Natural killer cell treated with Interleukin-12 subunit alpha and Interleukin-12 subunit beta and Interleukin-15 and Interleukin-18, amount 100 ng/mL, for 72 hours (primary cell): Measurements from ENCODE around the gene MPP2. TPM values are rescaled to one million over a fixed set of nuclear protein-coding genes. Genes with fewer than 3 reads are reported as not detected.

Experiments used
- ATAC-seq, 2 donors: fragments of 150-1000 bp; cut with Tn5 transposase in 1 of 2; sonication (Bioruptor Pico), chemical (Tn5 transposase) in 1 of 2; 2 replicates each; pipeline ENCODE4 v1.10.0; 2021
- DNase-seq: peaks from one replicate; pipeline ENCODE4 v3.0.0; 2022; ENCODE audit warnings: low spot score
- H3K27ac Mint-ChIP-seq, 2 donors: 1 replicate in 1 of 2; 2 replicates in 1 of 2; pipeline ENCODE4 v1.8.0; 2022; ENCODE audit warnings: mixed read lengths in 2 of 2, mild to moderate bottlenecking in 1 of 2, moderate library complexity in 1 of 2
- H3K27me3 Mint-ChIP-seq, 2 donors: 1 replicate in 1 of 2; 2 replicates in 1 of 2; pipeline ENCODE4 v1.8.0; 2022; ENCODE audit warnings: mixed read lengths in 2 of 2
- H3K36me3 Mint-ChIP-seq: one replicate; pipeline ENCODE4 v1.8.0; 2022; ENCODE audit warnings: mixed read lengths
- H3K4me1 Mint-ChIP-seq, 2 donors: 1 replicate in 1 of 2; 2 replicates in 1 of 2; pipeline ENCODE4 v1.8.0; 2022; ENCODE audit warnings: low read depth in 2 of 2, mixed read lengths in 2 of 2, mild to moderate bottlenecking in 1 of 2
- H3K4me3 Mint-ChIP-seq: one replicate; pipeline ENCODE4 v1.8.0; 2022; ENCODE audit warnings: mixed read lengths
- H3K9me3 Mint-ChIP-seq: 2 replicates; pipeline ENCODE4 v1.8.0; 2022; ENCODE audit warnings: mixed read lengths
- total RNA-seq, 2 donors: library from RNA; stranded (reverse); gene quantifications; one replicate each; pipeline ENCODE4 v1.2.3, GENCODE V29; 2022

The MPP2 gene
- total RNA-seq, 2 donors from 2014 or later, result 0.47 to 0.64 TPM

GRCh38 chr17:43918026-43918389 lies 10.7 kb upstream of the MPP2 start:
- H3K4me3 Mint-ChIP-seq, result peak overlapping the region; percentile 40
- no peak for DNase-seq
- H3K4me1 Mint-ChIP-seq, result peaks cover 0 to 4% of the 10 kb centered on the region in 2 donors
- no peaks in the 10 kb centered on the region for H3K9me3 Mint-ChIP-seq
- no peak for ATAC-seq
- H3K36me3 Mint-ChIP-seq, result no peaks in the 10 kb centered on the region
- no peak overlapping the region for H3K27ac Mint-ChIP-seq
- peaks cover 0 to under 1% of the 10 kb centered on the region in 2 donors for H3K27me3 Mint-ChIP-seq

- ATAC-seq, result peak; percentile 47 to 72
- H3K4me1 Mint-ChIP-seq, result peaks cover 0 to 4% of the 10 kb centered on the region in 2 donors
- no peak for DNase-seq
- H3K36me3 Mint-ChIP-seq, result no peaks in the 10 kb centered on the region
- H3K27ac Mint-ChIP-seq, result no peak overlapping the region
- H3K4me3 Mint-ChIP-seq, result peak overlapping the region; percentile 40
- no peaks in the 10 kb centered on the region for H3K27me3 Mint-ChIP-seq
- no peaks in the 10 kb centered on the region for H3K9me3 Mint-ChIP-seq
Measured at GRCh38 chr17:43917348-43918025, 10.2 kb upstream of the MPP2 start.

DNA sequence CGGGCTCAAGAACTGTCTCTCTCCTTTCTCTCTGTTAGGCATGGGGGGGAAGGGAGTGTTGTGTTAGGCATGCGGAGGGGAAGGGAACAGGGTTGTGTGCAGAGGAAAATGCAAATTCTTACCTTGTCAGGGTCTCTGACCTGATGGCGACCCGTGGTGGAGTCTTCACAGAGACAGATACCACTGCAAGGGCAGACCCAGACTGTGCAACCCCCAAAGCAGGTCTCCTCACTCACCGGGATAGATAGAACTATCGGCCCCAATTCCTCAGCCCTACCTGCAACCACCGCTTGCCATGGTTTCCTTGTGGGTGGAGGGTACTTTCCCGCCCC lies 9.6 kb upstream of the MPP2 start:
- Mint-ChIP-seq H3K36me3 (no peaks in the 10 kb centered on the region), H3K9me3 (no peaks in the 10 kb centered on the region), H3K4me1 (peaks cover 0 to 4% of the 10 kb centered on the region in 2 donors), H3K27me3 (no peaks in the 10 kb centered on the region), H3K27ac (no peak overlapping the region), H3K4me3 (no peak overlapping the region)
- ATAC-seq (peak in 1 of 2 donors; percentile 46), DNase-seq (no peak)

- H3K27me3 Mint-ChIP-seq, result no peaks in the 10 kb centered on the region
- no peak for DNase-seq
- H3K27ac Mint-ChIP-seq, result no peak overlapping the region
- no peaks in the 10 kb centered on the region for H3K36me3 Mint-ChIP-seq
- no peak for ATAC-seq
- peaks cover 0 to 4% of the 10 kb centered on the region in 2 donors for H3K4me1 Mint-ChIP-seq
- H3K4me3 Mint-ChIP-seq, result no peak overlapping the region
- no peaks in the 10 kb centered on the region for H3K9me3 Mint-ChIP-seq
Measured at GRCh38 chr17:43916385-43916784, 9.0 kb upstream of the MPP2 start.

DNA sequence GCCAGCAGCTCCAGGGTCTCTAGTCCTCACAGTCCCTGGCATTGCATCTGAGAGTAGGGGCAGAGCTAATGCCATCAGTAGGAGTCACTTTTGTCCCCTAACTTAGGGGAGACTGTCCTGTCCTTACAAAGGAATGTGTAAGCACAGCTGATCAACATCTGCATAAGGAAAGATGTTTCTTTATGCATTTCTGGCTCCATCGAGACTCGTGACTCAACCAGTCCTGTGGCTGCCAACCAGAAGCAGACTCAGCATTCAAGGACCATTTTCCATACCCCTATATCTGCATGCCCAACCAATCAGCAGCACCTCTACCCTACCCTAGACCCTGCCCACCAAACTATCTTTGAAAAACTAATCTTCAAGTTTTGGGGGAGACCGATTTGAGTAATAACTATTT lies 8.2 kb upstream of the MPP2 start:
- Mint-ChIP-seq H3K9me3 (no peaks in the 10 kb centered on the region), H3K36me3 (no peaks in the 10 kb centered on the region), H3K4me3 (no peak overlapping the region), H3K27me3 (no peaks in the 10 kb centered on the region), H3K27ac (no peak overlapping the region), H3K4me1 (peaks cover 0 to 4% of the 10 kb centered on the region in 2 donors)
- no peak for DNase-seq
- no peak for ATAC-seq

DNA sequence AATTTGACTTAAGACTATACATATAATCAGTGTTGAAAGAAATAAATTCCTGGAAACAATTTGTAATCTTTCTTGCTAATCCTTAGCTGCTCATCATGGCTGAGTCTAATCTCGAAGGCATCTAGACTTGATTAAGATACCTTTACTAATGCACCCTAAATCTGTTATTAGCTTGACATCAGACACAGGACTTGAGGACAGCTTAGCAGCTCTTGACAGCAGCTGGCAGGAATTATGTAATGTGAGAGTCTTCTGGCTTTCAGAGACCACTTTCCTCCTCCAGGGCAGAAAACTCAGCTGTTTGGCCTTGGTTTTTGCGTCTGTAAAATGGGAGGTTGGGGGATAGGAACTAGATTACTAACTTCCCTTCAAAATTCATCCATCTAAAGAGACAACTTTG lies 7.1 kb upstream of the MPP2 start:
- ATAC-seq (no peak), DNase-seq (no peak)
- Mint-ChIP-seq H3K4me1 (peaks cover 0 to 4% of the 10 kb centered on the region in 2 donors), H3K9me3 (no peaks in the 10 kb centered on the region), H3K27ac (no peak overlapping the region), H3K4me3 (no peak overlapping the region), H3K36me3 (no peaks in the 10 kb centered on the region), H3K27me3 (no peaks in the 10 kb centered on the region)

DNA sequence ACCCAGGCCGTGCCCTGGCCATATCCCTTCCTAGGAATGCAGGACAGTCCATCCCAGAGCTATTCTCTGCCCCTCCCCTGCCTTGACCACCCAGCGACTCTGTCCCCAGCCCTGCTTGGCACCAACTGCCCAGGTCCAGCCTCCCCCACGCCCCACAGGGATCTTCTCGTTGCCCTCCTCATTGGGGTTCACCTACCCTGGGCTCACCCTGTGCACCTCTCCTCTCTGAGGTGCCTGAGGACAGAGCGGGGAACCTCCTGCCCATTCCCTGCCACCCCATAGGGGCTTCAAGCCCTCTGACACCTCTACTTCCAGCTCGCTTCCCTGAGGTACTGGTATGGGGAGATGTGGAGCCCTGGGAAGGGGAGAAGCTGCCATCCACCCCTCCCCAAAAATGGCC lies 6.2 kb upstream of the MPP2 start:
- Mint-ChIP-seq H3K4me3 (no peak overlapping the region), H3K9me3 (no peaks in the 10 kb centered on the region), H3K36me3 (no peaks in the 10 kb centered on the region)

GRCh38 chr17:43912635-43913304 lies 5.4 kb upstream of the MPP2 start:
- Mint-ChIP-seq H3K27ac (no peak overlapping the region), H3K4me3 (no peak overlapping the region), H3K4me1 (no peaks in the 10 kb centered on the region), H3K36me3 (no peaks in the 10 kb centered on the region), H3K9me3 (no peaks in the 10 kb centered on the region), H3K27me3 (no peaks in the 10 kb centered on the region)
- peak; percentile 31 to 32 for ATAC-seq
- no peak for DNase-seq

More for the DNA sequence above, 6.2 kb upstream of the MPP2 start:
- Mint-ChIP-seq H3K27me3 (no peaks in the 10 kb centered on the region), H3K4me1 (no peaks in the 10 kb centered on the region), H3K27ac (no peak overlapping the region)
- DNase-seq (no peak), ATAC-seq (peak; percentile 13 to 25)

GRCh38 chr17:43911904-43912303 lies 4.6 kb upstream of the MPP2 start:
- peaks cover 0 to under 1% of the 10 kb centered on the region in 2 donors for H3K4me1 Mint-ChIP-seq
- no peaks in the 10 kb centered on the region for H3K9me3 Mint-ChIP-seq
- no peak for DNase-seq
- ATAC-seq, result no peak
- no peaks in the 10 kb centered on the region for H3K27me3 Mint-ChIP-seq
- no peak overlapping the region for H3K27ac Mint-ChIP-seq
- no peaks in the 10 kb centered on the region for H3K36me3 Mint-ChIP-seq
- no peak overlapping the region for H3K4me3 Mint-ChIP-seq

- Mint-ChIP-seq H3K27ac (no peak overlapping the region), H3K4me1 (peaks cover 0 to 6% of the 10 kb centered on the region in 2 donors), H3K4me3 (no peak overlapping the region), H3K9me3 (no peaks in the 10 kb centered on the region), H3K36me3 (no peaks in the 10 kb centered on the region), H3K27me3 (peaks cover under 1 to 3% of the 10 kb centered on the region in 2 donors)
- DNase-seq (no peak), ATAC-seq (no peak)
Measured at GRCh38 chr17:43909537-43910231, 2.3 kb upstream of the MPP2 start.

DNA sequence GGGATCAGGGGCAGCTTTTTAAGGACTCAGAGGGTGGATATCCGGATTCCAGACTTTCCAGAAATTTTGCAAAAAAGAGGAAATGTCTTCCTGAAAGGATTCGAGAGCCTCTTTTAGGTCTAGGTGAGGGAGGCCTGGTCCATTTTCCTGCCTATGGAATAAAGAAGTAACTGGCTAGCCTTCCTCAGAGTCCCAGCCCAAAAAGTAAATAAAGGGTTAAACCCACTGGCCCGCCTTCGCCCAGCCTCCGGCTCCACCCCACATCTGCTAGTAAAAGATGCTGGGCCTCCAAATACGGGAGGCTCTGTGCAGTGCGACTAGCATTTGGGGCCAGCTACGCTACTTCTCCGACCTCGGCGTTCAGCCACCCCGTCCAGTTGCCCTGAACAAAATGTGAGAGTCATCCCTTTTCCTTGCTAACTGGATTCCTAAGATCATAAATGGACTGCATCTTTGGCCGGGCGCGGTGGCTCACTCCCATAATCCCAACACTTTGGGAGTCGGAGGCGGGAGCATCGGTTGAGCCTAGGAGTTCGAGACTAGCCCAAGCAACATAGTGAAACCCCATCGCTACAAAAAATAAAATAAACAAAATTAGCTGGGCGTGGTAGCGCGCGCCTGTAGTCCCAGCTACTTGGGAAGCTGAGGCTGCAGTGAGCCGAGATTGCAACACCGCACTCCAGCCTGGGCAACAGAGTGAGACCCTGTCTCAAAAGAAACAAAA lies 824 bp upstream of the MPP2 start:
- no peak overlapping the region for H3K27ac Mint-ChIP-seq
- DNase-seq, result no peak
- no peak for ATAC-seq
- H3K27me3 Mint-ChIP-seq, result peaks cover 7 to 9% of the 10 kb centered on the region in 2 donors
- no peaks in the 10 kb centered on the region for H3K9me3 Mint-ChIP-seq
- peaks cover 0 to 6% of the 10 kb centered on the region in 2 donors for H3K4me1 Mint-ChIP-seq
- no peak overlapping the region for H3K4me3 Mint-ChIP-seq
- H3K36me3 Mint-ChIP-seq, result no peaks in the 10 kb centered on the region

- Mint-ChIP-seq H3K27ac (no peak overlapping the region), H3K4me1 (peaks cover 0 to 6% of the 10 kb centered on the region in 2 donors), H3K4me3 (peak overlapping the region; percentile 58), H3K27me3 (peaks cover 7 to 9% of the 10 kb centered on the region in 2 donors), H3K9me3 (no peaks in the 10 kb centered on the region), H3K36me3 (no peaks in the 10 kb centered on the region)
- ATAC-seq, result no peak
- no peak for DNase-seq
Measured at GRCh38 chr17:43906951-43907424, 348 bp downstream of the MPP2 start.

DNA sequence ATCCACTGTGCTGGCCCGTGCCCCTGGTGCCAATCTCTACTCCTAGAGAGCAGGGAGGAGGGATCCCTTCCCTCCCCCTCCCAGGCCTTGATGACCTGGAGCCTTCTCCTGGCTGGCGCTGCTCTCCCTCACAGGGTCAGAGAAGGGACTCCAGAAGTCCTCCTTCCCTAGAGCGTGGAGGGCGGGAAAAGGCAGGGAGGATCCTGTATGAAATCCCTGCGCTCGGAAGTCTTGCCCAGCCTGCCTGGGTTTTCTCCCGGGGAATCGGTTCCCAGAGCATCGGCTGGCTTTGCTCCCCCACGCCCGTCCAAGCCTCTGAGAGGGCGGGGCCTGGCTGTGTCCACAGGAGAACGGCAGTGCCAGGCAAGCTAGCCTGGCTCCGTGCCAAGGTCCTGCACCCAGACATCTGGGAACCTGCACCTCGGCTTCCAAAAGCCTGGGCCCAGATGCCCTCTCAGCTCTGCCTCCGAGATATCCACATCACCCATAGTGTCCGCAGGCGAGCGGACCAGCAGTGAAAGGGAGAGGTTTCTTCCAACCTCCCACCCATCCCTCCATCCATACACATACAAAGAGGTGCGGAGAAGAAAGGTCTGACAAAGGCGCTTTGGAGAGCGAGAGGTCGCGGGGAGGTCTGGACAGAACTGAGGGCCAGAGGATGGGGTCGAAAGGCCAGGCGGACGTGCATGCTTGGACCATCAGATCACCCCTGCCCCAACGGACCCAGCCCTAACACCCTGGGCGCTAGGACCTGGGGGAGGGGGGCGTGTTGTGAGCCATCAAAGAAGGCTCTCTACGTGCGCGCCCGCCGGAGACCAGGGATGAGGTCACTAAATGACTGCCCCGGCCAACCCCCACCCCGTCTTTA lies 1.1 kb downstream of the MPP2 start:
- peak overlapping the region; percentile 58 for H3K4me3 Mint-ChIP-seq
- DNase-seq, result no peak
- H3K9me3 Mint-ChIP-seq, result no peaks in the 10 kb centered on the region
- H3K27me3 Mint-ChIP-seq, result peaks cover 7 to 12% of the 10 kb centered on the region in 2 donors
- H3K36me3 Mint-ChIP-seq, result no peaks in the 10 kb centered on the region
- H3K4me1 Mint-ChIP-seq, result peaks cover 0 to 9% of the 10 kb centered on the region in 2 donors
- no peak for ATAC-seq
- H3K27ac Mint-ChIP-seq, result no peak overlapping the region
